OCI-LY3 (cell line): ENCODE measurements around the gene FNDC3A.
A peak's percentile ranks its signal among the peaks of the same experiment; 100 is the strongest.

Experiments
- H2AFZ ChIP-seq: fragments of 200-600, 300-600 bp; shearing (Covaris generic); 2 replicates; pipeline ENCODE4 v1.6.0; 2014; ENCODE audit warnings: antibody characterized with exemption, low read depth, low read length
- H3K27ac ChIP-seq: fragments of 200-600, 300-600 bp; sonication (generic); 2 replicates; pipeline ENCODE4 v1.5.1; 2014; ENCODE audit warnings: mild to moderate bottlenecking, low read length, moderate library complexity, mixed read lengths
- H3K27me3 ChIP-seq: fragments of 200-600, 300-600 bp; sonication (generic); 2 replicates; pipeline ENCODE4 v1.6.1; 2014; ENCODE audit warnings: low read depth, low read length, mixed read lengths
- H3K36me3 ChIP-seq: fragments of 200-600, 300-600 bp; sonication (generic); replicated peaks from 2 replicates; pipeline ENCODE3; 2014; ENCODE audit warnings: low read depth, low read length, mixed read lengths
- H3K4me1 ChIP-seq: fragments of 300-600, 200-600 bp; sonication (generic); 2 replicates; pipeline ENCODE4 v1.6.1; 2014; ENCODE audit warnings: low read length, mixed read lengths
- H3K4me2 ChIP-seq: fragments of 200-600, 300-600 bp; sonication (generic); 2 replicates; pipeline ENCODE4 v1.6.1; 2014; ENCODE audit warnings: low read length, mixed read lengths
- H3K4me3 ChIP-seq: fragments of 300-600, 200-600 bp; sonication (generic); 2 replicates; pipeline ENCODE4 v1.5.1; 2014; ENCODE audit warnings: antibody characterized with exemption, mild to moderate bottlenecking, low read length, moderate library complexity
- H3K79me2 ChIP-seq: fragments of 300-600, 200-600 bp; shearing (Covaris generic); 2 replicates; pipeline ENCODE4 v1.6.1; 2014; ENCODE audit warnings: mild to moderate bottlenecking, low read length, mixed read lengths
- H3K9ac ChIP-seq: fragments of 300-600, 200-600 bp; shearing (Covaris generic); 2 replicates; pipeline ENCODE4 v1.6.0; 2014; ENCODE audit warnings: mild to moderate bottlenecking, low read length, moderate library complexity
- H3K9me3 ChIP-seq: fragments of 200-600, 300-600 bp; shearing (Covaris generic); 2 replicates; pipeline ENCODE4 v1.6.1; 2014; ENCODE audit warnings: low read length, mixed read lengths; ENCODE audit not compliant: insufficient read depth
- H4K20me1 ChIP-seq: fragments of 200-600, 300-600 bp; sonication (generic); 2 replicates; pipeline ENCODE4 v1.6.1; 2016; ENCODE audit warnings: low read length, mixed read lengths; ENCODE audit not compliant: insufficient read depth
- EZH2phosphoT487 ChIP-seq: fragments of 200-600 bp; shearing (Covaris generic); IDR thresholded peaks from 2 replicates; pipeline ENCODE4 v1.6.1; 2018; ENCODE audit warnings: antibody characterized with exemption, mixed run types, low read depth
- TF ChIP-seq, protein P1 (sequence below): fragments of 200-600, 300-600 bp; sonication (generic); IDR thresholded peaks from 2 replicates; pipeline ENCODE4 v1.5.1; 2014; ENCODE audit warnings: antibody characterized with exemption, low read length, low read depth

The FNDC3A gene

GRCh38 chr13:49238621-49239020 lies 262.9 kb downstream of the FNDC3A start:
- TF ChIP-seq, protein P1, sequence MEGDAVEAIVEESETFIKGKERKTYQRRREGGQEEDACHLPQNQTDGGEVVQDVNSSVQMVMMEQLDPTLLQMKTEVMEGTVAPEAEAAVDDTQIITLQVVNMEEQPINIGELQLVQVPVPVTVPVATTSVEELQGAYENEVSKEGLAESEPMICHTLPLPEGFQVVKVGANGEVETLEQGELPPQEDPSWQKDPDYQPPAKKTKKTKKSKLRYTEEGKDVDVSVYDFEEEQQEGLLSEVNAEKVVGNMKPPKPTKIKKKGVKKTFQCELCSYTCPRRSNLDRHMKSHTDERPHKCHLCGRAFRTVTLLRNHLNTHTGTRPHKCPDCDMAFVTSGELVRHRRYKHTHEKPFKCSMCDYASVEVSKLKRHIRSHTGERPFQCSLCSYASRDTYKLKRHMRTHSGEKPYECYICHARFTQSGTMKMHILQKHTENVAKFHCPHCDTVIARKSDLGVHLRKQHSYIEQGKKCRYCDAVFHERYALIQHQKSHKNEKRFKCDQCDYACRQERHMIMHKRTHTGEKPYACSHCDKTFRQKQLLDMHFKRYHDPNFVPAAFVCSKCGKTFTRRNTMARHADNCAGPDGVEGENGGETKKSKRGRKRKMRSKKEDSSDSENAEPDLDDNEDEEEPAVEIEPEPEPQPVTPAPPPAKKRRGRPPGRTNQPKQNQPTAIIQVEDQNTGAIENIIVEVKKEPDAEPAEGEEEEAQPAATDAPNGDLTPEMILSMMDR, result no peak
- no peak for TF ChIP-seq EZH2phosphoT487
- Histone ChIP-seq H3K27me3 (peaks cover 10% of the 10 kb centered on the region), H3K79me2 (no peaks in the 10 kb centered on the region), H3K4me3 (no peak overlapping the region), H2AFZ (no peak overlapping the region), H3K9ac (no peak overlapping the region), H3K27ac (no peak overlapping the region), H3K9me3 (no peaks in the 10 kb centered on the region), H3K36me3 (no peaks in the 10 kb centered on the region), H4K20me1 (no peaks in the 10 kb centered on the region), H3K4me2 (no peak overlapping the region), H3K4me1 (peaks cover 7% of the 10 kb centered on the region)

DNA sequence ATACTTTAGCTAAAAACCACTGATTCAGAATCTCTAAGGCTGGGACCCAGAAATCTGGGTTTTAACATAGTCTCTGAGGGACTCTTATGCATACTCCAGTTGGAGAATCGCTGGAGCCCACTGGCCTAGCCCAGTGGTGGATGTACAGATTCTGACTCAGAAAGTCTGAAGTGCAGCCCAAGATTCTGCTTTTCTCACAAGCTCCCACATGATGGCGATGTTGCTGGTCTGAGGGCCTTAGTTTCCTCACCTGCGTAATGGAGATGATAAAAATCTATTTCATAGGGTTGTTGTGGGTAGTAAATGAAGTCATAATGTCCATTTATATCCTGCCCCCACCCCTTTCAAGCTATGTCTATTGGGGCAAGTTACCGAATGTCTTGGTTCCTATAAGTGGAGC lies 264.3 kb downstream of the FNDC3A start:
- Histone ChIP-seq H2AFZ (0 out of 2 replicates have a peak overlapping the region, but pooled peaks have one; percentile 35), H3K4me2 (no peak overlapping the region), H4K20me1 (no peaks in the 10 kb centered on the region), H3K4me1 (no peaks in the 10 kb centered on the region), H3K27ac (no peak overlapping the region), H3K9ac (no peak overlapping the region), H3K4me3 (no peak overlapping the region), H3K9me3 (no peaks in the 10 kb centered on the region), H3K36me3 (no peaks in the 10 kb centered on the region), H3K27me3 (peaks cover 18% of the 10 kb centered on the region), H3K79me2 (no peaks in the 10 kb centered on the region)
- TF ChIP-seq EZH2phosphoT487, result no peak
- TF ChIP-seq, protein P1, result peak; percentile 77

DNA sequence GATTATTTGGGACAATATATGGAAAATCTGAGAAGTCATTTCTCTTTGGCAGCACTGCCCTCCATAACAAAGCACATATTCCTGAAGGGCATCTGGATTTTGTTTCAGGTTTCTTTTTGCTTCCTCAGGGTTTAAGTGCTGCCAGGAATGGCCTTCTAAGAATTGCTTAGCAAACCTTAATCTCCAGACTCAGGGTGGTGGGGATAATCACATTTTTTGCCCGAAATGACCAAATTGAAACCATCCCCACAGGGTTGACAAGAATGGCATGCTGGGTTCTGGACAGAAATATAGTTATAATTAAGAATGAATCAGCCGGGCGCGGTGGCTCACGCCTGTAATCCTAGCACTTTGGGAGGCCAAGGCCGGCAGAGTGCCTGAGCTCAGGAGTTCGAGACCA lies 265.6 kb downstream of the FNDC3A start:
- H3K36me3 ChIP-seq, result no peaks in the 10 kb centered on the region
- H3K9ac ChIP-seq, result no peak overlapping the region
- no peaks in the 10 kb centered on the region for H3K79me2 ChIP-seq
- TF ChIP-seq, protein P1, result no peak
- no peak for TF ChIP-seq EZH2phosphoT487
- no peak overlapping the region for H3K27ac ChIP-seq
- no peak overlapping the region for H3K4me3 ChIP-seq
- no peaks in the 10 kb centered on the region for H3K4me1 ChIP-seq
- H3K27me3 ChIP-seq, result peaks cover 19% of the 10 kb centered on the region
- H4K20me1 ChIP-seq, result no peaks in the 10 kb centered on the region
- H2AFZ ChIP-seq, result no peak overlapping the region
- H3K4me2 ChIP-seq, result no peak overlapping the region
- no peaks in the 10 kb centered on the region for H3K9me3 ChIP-seq

DNA sequence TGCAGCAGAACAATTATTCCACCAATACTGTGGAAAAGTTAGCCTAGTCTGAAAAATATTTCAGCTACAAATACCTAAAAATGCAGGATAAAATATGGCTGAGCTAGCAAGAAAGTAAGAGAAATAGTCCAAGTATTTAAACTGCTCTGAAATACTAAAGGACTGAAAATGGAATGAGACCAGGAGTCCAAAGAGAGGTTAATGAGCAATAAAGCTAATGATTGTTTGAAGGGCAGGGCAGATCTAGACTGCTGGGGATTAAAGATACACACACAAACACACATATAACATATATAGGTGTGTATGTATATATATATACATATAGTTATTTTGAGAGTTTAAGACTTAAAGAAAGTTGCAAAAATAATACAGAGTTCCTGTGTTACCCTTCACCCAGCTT lies 269.4 kb downstream of the FNDC3A start:
- Histone ChIP-seq H3K9ac (no peak overlapping the region), H4K20me1 (no peaks in the 10 kb centered on the region), H3K27ac (no peak overlapping the region), H3K36me3 (no peaks in the 10 kb centered on the region), H3K4me2 (no peak overlapping the region), H3K4me1 (peaks cover 9% of the 10 kb centered on the region; the same call in 1 of the 2 replicates), H3K27me3 (peaks cover 19% of the 10 kb centered on the region), H2AFZ (no peak overlapping the region), H3K79me2 (peaks cover 9% of the 10 kb centered on the region; the same call in 1 of the 2 replicates), H3K9me3 (no peaks in the 10 kb centered on the region), H3K4me3 (no peak overlapping the region)
- TF ChIP-seq, protein P1, result no peak
- no peak for TF ChIP-seq EZH2phosphoT487
